GM13977 (cell line): ENCODE measurements around the gene CFAP126.
"Not testable (repeated sequence)": the region's sequence is repeated elsewhere in the genome, so short reads cannot be mapped to it uniquely, and the experiment has no call there.

Experiments used
- DNase-seq: peaks from one replicate; pipeline ENCODE4 v3.0.0; 2012; ENCODE audit warnings: low spot score
- CTCF ChIP-seq: IDR thresholded peaks from 2 replicates; pipeline ENCODE4 v1.5.1; 2012; ENCODE audit warnings: mild to moderate bottlenecking, control low read depth; ENCODE audit not compliant: insufficient read depth; ENCODE audit errors: extremely low read depth, missing control alignments
- in situ Hi-C: fragments of 300-500 bp; cut with MboI; formaldehyde crosslinking; loops from one replicate; pipeline ENCODE4 v1.12.0; 2022; ENCODE audit warnings: low sequenced_read_pairs, low pct_unique_long_range_greater_than_20kb, mixed read lengths, inconsistent platforms; ENCODE audit not compliant: unreplicated experiment

CFAP126 gene

GRCh38 chr1:161367684-161368400, at the start of gene CFAP126:
Gene CFAP126 (minus strand): TSS chr1:161367876. CDS start chr1:161367868, 8 bp downstream.
- in situ Hi-C loops: no loop called here
- TF ChIP-seq CTCF: peak; percentile 28
- DNase-seq: peak; percentile 84

GRCh38 chr1:161413050-161413449, 45.4 kb upstream of the CFAP126 start:
- in situ Hi-C loops, DNase-seq: not testable (repeated sequence)

- in situ Hi-C loops, DNase-seq: not testable (repeated sequence)
These were observed 42.9 kb upstream of the CFAP126 start for GRCh38 chr1:161410636-161410970.

- DNase-seq, in situ Hi-C loops: not testable (repeated sequence)
These were observed 42.4 kb upstream of the CFAP126 start for GRCh38 chr1:161409848-161410635.

- no peak for DNase-seq
- in situ Hi-C loops: no loop called here
- TF ChIP-seq CTCF: no peak
These were observed 40.9 kb upstream of the CFAP126 start for GRCh38 chr1:161408429-161409052.

- in situ Hi-C loops: no loop called here
- DNase-seq: no peak
- TF ChIP-seq CTCF: no peak
These were observed 39.8 kb upstream of the CFAP126 start for GRCh38 chr1:161407451-161407985.

GRCh38 chr1:161406551-161406950, 38.9 kb upstream of the CFAP126 start:
- in situ Hi-C loops: not testable (repeated sequence)

GRCh38 chr1:161404051-161404597, 36.4 kb upstream of the CFAP126 start:
- TF ChIP-seq CTCF: no peak
- no peak for DNase-seq
- in situ Hi-C loops: no loop called here

More at GRCh38 chr1:161406551-161406950, 38.9 kb upstream of the CFAP126 start:
- not testable (repeated sequence) for DNase-seq
